HCT116 (cell line): ENCODE measurements around the gene AXIN1. TPM values are rescaled to one million over a fixed set of nuclear protein-coding genes. Genes with fewer than 3 reads are reported as not detected.

Experiments used
- ATAC-seq: fragments of 200-7000 bp; cut with Tn5 transposase; 2 replicates; pipeline ENCODE4 v1.9.1; 2020; ENCODE audit warnings: mild to moderate bottlenecking, moderate library complexity
- BruUV-seq: library from RNA; stranded (reverse); fragments of 400-500 nt; replicated peaks from 2 replicates; lab custom pipeline; 2021; lab: Mats Ljungman, UMichigan
- CTCF ChIA-PET: fragments of 300-600 bp; sonication (Branson Sonifier 250); formaldehyde crosslinking; loops from one replicate; lab custom pipeline; 2021; ENCODE audit warnings: antibody characterized with exemption; lab: Charles Lee
- POLR2A ChIA-PET: fragments of 300-600, 350-600 bp; sonication (Branson Sonifier 250); formaldehyde crosslinking; loops from one replicate; lab custom pipeline; 2021; ENCODE audit warnings: antibody characterized with exemption; lab: Charles Lee
- RAD21 ChIA-PET, 2 experiments: fragments of 300-600 bp; sonication (Branson Sonifier 250); formaldehyde crosslinking; loops; one replicate each; lab custom pipeline; 2023; ENCODE audit warnings: low total read pairs in 2 of 2; ENCODE audit not compliant: uncharacterized antibody in 2 of 2, unreplicated experiment in 2 of 2, low non-redundant PET in 1 of 2; lab: Charles Lee
- DNase-seq: peaks from one replicate; pipeline ENCODE4 v3.0.0-alpha.2; 2010; ENCODE audit warnings: low read depth, low spot score
- H2AFZ ChIP-seq: fragments of 200-600 bp; shearing (Covaris generic), sonication (generic); 2 replicates; pipeline ENCODE4 v1.6.1; 2017; ENCODE audit warnings: low read depth, mixed run types, mixed read lengths, antibody characterized with exemption, low read length; ENCODE audit not compliant: poor library complexity, severe bottlenecking
- H3K27ac ChIP-seq: 2 replicates; pipeline ENCODE4 v1.5.1; 2012; ENCODE audit warnings: low read depth, low read length
- H3K27me3 ChIP-seq: fragments of 200-600 bp; sonication (generic); 2 replicates; pipeline ENCODE4 v1.6.1; 2016; ENCODE audit warnings: mixed run types, low read length, mixed read lengths; ENCODE audit not compliant: insufficient read depth
- H3K36me3 ChIP-seq, 2 experiments: fragments of 200-500 bp in 1 of 2; fragments of 200-600 bp in 1 of 2; sonication (Bioruptor generic) in 1 of 2; sonication (generic) in 1 of 2; 2 replicates each; pipeline versions ENCODE4 v1.5.1 to v1.6.1; 2014 to 2016; ENCODE audit warnings: low read length in 2 of 2, inconsistent platforms in 1 of 2, mixed read lengths in 1 of 2, mixed run types in 1 of 2; ENCODE audit not compliant: insufficient read depth in 2 of 2, control insufficient read depth in 1 of 2
- H3K4me1 ChIP-seq, 2 experiments: fragments of 200-600 bp in 1 of 2; sonication (generic) in 1 of 2; 2 replicates each; pipeline versions ENCODE4 v1.5.1 to v1.6.1; 2012 to 2017; ENCODE audit warnings: low read length in 2 of 2, inconsistent platforms in 1 of 2, mild to moderate bottlenecking in 1 of 2, mixed read lengths in 1 of 2, mixed run types in 1 of 2, moderate library complexity in 1 of 2; ENCODE audit not compliant: insufficient read depth in 2 of 2, control insufficient read depth in 1 of 2
- H3K4me2 ChIP-seq: fragments of 200-600 bp; sonication (generic); 2 replicates; pipeline ENCODE4 v1.6.1; 2017; ENCODE audit warnings: mixed run types, low read length, mixed read lengths
- H3K4me3 ChIP-seq, 2 experiments: fragments of 200-600 bp in 1 of 2; sonication (generic) in 1 of 2; replicated peaks in 1 of 2; 2 replicates each; pipeline ENCODE4 v1.5.1; 2011 to 2016; ENCODE audit warnings: low read length in 2 of 2, control low read depth in 1 of 2, low read depth in 1 of 2, mild to moderate bottlenecking in 1 of 2, mixed read lengths in 1 of 2, mixed run types in 1 of 2
- H3K79me2 ChIP-seq: fragments of 200-600 bp; sonication (generic); 2 replicates; pipeline ENCODE4 v1.6.1; 2017; ENCODE audit warnings: mild to moderate bottlenecking, mixed run types, low read length, moderate library complexity, mixed read lengths; ENCODE audit not compliant: insufficient read depth
- H3K9ac ChIP-seq: fragments of 200-600 bp; sonication (generic); 2 replicates; pipeline ENCODE4 v1.6.1; 2016; ENCODE audit warnings: low read length, mixed read lengths
- H3K9me2 ChIP-seq: fragments of 200-600 bp; sonication (generic), shearing (Covaris generic); 2 replicates; pipeline ENCODE4 v1.6.1; 2017; ENCODE audit warnings: mixed run types, mild to moderate bottlenecking, moderate library complexity; ENCODE audit not compliant: insufficient read depth
- H3K9me3 ChIP-seq, 2 experiments: fragments of 200-500 bp in 1 of 2; fragments of 200-600 bp in 1 of 2; sonication (Bioruptor generic) in 1 of 2; sonication (generic) in 1 of 2; 2 replicates each; pipeline ENCODE4 v1.6.1; 2014 to 2017; ENCODE audit warnings: low read length in 2 of 2, mixed read lengths in 2 of 2, inconsistent platforms in 1 of 2, low read depth in 1 of 2, mild to moderate bottlenecking in 1 of 2, mixed run types in 1 of 2, moderate library complexity in 1 of 2; ENCODE audit not compliant: control insufficient read depth in 1 of 2, insufficient read depth in 1 of 2
- H4K20me1 ChIP-seq: fragments of 200-600 bp; sonication (generic), shearing (Covaris generic); 2 replicates; pipeline ENCODE4 v1.6.1; 2017; ENCODE audit warnings: mixed run types, mild to moderate bottlenecking, moderate library complexity; ENCODE audit not compliant: insufficient read depth
- CEBPB ChIP-seq: IDR thresholded peaks from 2 replicates; pipeline ENCODE4 v1.6.1; 2012; ENCODE audit warnings: low read depth
- EZH2 ChIP-seq: fragments of 200-600 bp; sonication (generic); IDR thresholded peaks from 2 replicates; pipeline ENCODE4 v1.6.1; 2017; ENCODE audit warnings: antibody characterized with exemption, mixed run types
- FOSL1 ChIP-seq: IDR thresholded peaks from 2 replicates; pipeline ENCODE4 v1.6.1; 2012; ENCODE audit warnings: low read depth
- POLR2A ChIP-seq: IDR thresholded peaks from 2 replicates; pipeline ENCODE4 v1.7.0; 2011; ENCODE audit warnings: borderline replicate concordance; ENCODE audit not compliant: insufficient read depth, insufficient read length; ENCODE audit errors: extremely low read depth
- POLR2AphosphoS5 ChIP-seq: IDR thresholded peaks from 2 replicates; pipeline ENCODE4 v1.6.1; 2011; ENCODE audit warnings: mild to moderate bottlenecking, low read depth, low read length, moderate library complexity
- RAD21 ChIP-seq: IDR thresholded peaks from 2 replicates; pipeline ENCODE4 v1.6.1; 2012; ENCODE audit warnings: low read depth, mild to moderate bottlenecking
- SP1 ChIP-seq: IDR thresholded peaks from 2 replicates; pipeline ENCODE4 v1.6.1; 2012; ENCODE audit warnings: low read depth
- SRF ChIP-seq: IDR thresholded peaks from 2 replicates; pipeline ENCODE4 v1.6.1; 2012; ENCODE audit warnings: low read depth
- TCF7L2 ChIP-seq: IDR thresholded peaks from 2 replicates; pipeline ENCODE4 v1.7.0; 2011; ENCODE audit warnings: borderline replicate concordance, inconsistent platforms; ENCODE audit not compliant: insufficient read depth, insufficient read length; ENCODE audit errors: extremely low read depth
- YY1 ChIP-seq: IDR thresholded peaks from 2 replicates; pipeline ENCODE4 v1.6.1; 2011; ENCODE audit warnings: low read length, low read depth, moderate library complexity, mild to moderate bottlenecking; ENCODE audit not compliant: insufficient replicate concordance; ENCODE audit errors: extremely low read depth
- ZFX ChIP-seq: fragments of 450-650 bp; IDR thresholded peaks from 2 replicates; pipeline ENCODE4 v1.6.1; 2017
- intact Hi-C: fragments of 100-400 bp; cut with micrococcal nuclease; formaldehyde crosslinking; loops from 2 replicates; pipeline ENCODE4 v1.10.0; 2022
- total RNA-seq: library from RNA; stranded (reverse); gene quantifications from one replicate; pipeline ENCODE4 v1.2.1, GENCODE V29; 2021; ENCODE audit not compliant: unreplicated experiment
- TF ChIP-seq, protein P1 (sequence below), 3 experiments: fragments of 200-600 bp in 1 of 3; sonication (generic) in 1 of 3; IDR thresholded peaks in 2 of 3; conservative IDR thresholded peaks in 1 of 3; 2 replicates each; pipeline ENCODE4 v1.5.1; 2012 to 2017; ENCODE audit warnings: low read depth in 2 of 3, low read length in 2 of 3, antibody characterized with exemption in 1 of 3, borderline replicate concordance in 1 of 3, control low read depth in 1 of 3, mild to moderate bottlenecking in 1 of 3, mixed read lengths in 1 of 3, mixed run types in 1 of 3, moderate library complexity in 1 of 3; ENCODE audit not compliant: insufficient read depth in 1 of 3

The AXIN1 gene
- total RNA-seq, 1 experiment from 2014 or later, result 20.2 TPM

- no peak for ATAC-seq
- no TSS peak for BruUV-seq
Measured at GRCh38 chr16:260326-260725, 92.2 kb downstream of the AXIN1 start.

GRCh38 chr16:259814-260253 lies 92.7 kb downstream of the AXIN1 start:
- no peak for DNase-seq
- H2AFZ ChIP-seq, result no peak overlapping the region
- CTCF ChIA-PET, result no interaction called here
- H3K4me3 ChIP-seq, result no peak overlapping the region
- H4K20me1 ChIP-seq, result no peaks in the 10 kb centered on the region
- H3K9ac ChIP-seq, result no peak overlapping the region
- BruUV-seq, result no TSS peak
- H3K9me3 ChIP-seq, result no peaks in the 10 kb centered on the region
- intact Hi-C loops, result no loop called here
- POLR2A ChIA-PET, result no interaction called here
- H3K9me2 ChIP-seq, result no peaks in the 10 kb centered on the region
- H3K79me2 ChIP-seq, result no peaks in the 10 kb centered on the region
- H3K27ac ChIP-seq, result no peak overlapping the region
- H3K27me3 ChIP-seq, result no peaks in the 10 kb centered on the region
- TF ChIP-seq SP1 (no peak), FOSL1 (no peak), CEBPB (no peak), ZFX (no peak)
- RAD21 ChIA-PET, result no interaction called here
- no peak for ATAC-seq
- H3K4me1 ChIP-seq, result no peaks in the 10 kb centered on the region
- H3K36me3 ChIP-seq, result no peaks in the 10 kb centered on the region
- no peak overlapping the region for H3K4me2 ChIP-seq

More at GRCh38 chr16:260326-260725, 92.2 kb downstream of the AXIN1 start:
- Histone ChIP-seq H3K36me3 (no peaks in the 10 kb centered on the region), H3K9ac (no peak overlapping the region), H3K4me2 (no peak overlapping the region), H2AFZ (no peak overlapping the region), H3K4me1 (no peaks in the 10 kb centered on the region), H3K27me3 (no peaks in the 10 kb centered on the region), H4K20me1 (no peaks in the 10 kb centered on the region), H3K27ac (no peak overlapping the region), H3K4me3 (no peak overlapping the region), H3K9me2 (no peaks in the 10 kb centered on the region), H3K9me3 (no peaks in the 10 kb centered on the region)
- no peak for DNase-seq
- CTCF ChIA-PET, result no interaction called here
- intact Hi-C loops, result no loop called here
- POLR2A ChIA-PET, result no interaction called here
- RAD21 ChIA-PET, result no interaction called here
- TF ChIP-seq YY1 (no peak), POLR2A (no peak), RAD21 (no peak), EZH2 (no peak), SRF (no peak), TCF7L2 (no peak), POLR2AphosphoS5 (no peak)
- TF ChIP-seq, protein P1, sequence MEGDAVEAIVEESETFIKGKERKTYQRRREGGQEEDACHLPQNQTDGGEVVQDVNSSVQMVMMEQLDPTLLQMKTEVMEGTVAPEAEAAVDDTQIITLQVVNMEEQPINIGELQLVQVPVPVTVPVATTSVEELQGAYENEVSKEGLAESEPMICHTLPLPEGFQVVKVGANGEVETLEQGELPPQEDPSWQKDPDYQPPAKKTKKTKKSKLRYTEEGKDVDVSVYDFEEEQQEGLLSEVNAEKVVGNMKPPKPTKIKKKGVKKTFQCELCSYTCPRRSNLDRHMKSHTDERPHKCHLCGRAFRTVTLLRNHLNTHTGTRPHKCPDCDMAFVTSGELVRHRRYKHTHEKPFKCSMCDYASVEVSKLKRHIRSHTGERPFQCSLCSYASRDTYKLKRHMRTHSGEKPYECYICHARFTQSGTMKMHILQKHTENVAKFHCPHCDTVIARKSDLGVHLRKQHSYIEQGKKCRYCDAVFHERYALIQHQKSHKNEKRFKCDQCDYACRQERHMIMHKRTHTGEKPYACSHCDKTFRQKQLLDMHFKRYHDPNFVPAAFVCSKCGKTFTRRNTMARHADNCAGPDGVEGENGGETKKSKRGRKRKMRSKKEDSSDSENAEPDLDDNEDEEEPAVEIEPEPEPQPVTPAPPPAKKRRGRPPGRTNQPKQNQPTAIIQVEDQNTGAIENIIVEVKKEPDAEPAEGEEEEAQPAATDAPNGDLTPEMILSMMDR (IDR thresholded peaks at IDR 0.05 in 2 of 3, conservative IDR thresholded peaks at IDR 0.05 in 1 of 3; ENCODE audit: borderline replicate concordance in 1 of 3, insufficient read depth in 1 of 3, low read depth in 2 of 3, low read length in 2 of 3), result no peak
- TF ChIP-seq, all 23 proteins: peak for 0
- no peaks in the 10 kb centered on the region for H3K79me2 ChIP-seq
